ENCODE measurements around the gene MISP. TPM values are rescaled to one million over a fixed set of nuclear protein-coding genes. Genes with fewer than 3 reads are reported as not detected.

Gene MISP
- total and polyA plus RNA-seq, 10 of the 15 experiments (the other 5 are each of a cell fraction or from before 2014, with no cell fraction given) = not detected

DNA sequence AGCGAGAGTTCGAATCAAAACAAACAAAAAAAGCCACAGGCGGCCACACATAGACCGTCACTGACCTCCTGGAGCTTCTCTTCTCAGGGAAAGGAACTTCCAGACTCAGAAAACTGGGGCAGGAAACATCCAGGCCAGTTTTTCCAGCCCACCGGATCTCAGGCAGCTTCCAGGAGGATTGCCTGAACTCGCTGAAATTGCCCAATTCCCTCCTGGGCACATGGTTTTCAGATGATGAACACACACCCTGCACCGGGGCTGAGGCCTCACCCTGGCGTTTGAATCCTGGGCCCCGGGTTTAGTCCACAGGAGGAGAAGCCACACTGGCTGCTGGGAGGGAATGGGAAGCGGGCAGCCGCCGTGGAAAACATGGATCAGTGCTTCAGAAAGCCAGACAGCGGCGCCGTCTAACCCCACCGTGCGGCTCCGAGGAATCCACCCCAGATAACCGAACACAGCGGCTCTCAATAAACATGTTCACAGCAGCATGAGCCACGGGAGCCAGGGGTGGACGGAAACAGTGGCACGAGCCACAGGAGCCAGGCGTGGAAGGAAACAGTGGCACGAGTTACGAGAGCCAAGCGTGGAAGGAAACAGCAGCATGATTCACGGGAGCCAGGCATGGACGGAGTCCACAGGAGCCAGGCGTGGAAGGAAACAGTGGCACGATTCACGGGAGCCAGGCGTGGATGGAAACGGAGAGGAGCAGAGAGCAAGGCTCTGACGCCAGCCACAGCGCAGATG is 28.2 kb downstream of the MISP start (continued):
- TF ChIP-seq, protein P1, sequence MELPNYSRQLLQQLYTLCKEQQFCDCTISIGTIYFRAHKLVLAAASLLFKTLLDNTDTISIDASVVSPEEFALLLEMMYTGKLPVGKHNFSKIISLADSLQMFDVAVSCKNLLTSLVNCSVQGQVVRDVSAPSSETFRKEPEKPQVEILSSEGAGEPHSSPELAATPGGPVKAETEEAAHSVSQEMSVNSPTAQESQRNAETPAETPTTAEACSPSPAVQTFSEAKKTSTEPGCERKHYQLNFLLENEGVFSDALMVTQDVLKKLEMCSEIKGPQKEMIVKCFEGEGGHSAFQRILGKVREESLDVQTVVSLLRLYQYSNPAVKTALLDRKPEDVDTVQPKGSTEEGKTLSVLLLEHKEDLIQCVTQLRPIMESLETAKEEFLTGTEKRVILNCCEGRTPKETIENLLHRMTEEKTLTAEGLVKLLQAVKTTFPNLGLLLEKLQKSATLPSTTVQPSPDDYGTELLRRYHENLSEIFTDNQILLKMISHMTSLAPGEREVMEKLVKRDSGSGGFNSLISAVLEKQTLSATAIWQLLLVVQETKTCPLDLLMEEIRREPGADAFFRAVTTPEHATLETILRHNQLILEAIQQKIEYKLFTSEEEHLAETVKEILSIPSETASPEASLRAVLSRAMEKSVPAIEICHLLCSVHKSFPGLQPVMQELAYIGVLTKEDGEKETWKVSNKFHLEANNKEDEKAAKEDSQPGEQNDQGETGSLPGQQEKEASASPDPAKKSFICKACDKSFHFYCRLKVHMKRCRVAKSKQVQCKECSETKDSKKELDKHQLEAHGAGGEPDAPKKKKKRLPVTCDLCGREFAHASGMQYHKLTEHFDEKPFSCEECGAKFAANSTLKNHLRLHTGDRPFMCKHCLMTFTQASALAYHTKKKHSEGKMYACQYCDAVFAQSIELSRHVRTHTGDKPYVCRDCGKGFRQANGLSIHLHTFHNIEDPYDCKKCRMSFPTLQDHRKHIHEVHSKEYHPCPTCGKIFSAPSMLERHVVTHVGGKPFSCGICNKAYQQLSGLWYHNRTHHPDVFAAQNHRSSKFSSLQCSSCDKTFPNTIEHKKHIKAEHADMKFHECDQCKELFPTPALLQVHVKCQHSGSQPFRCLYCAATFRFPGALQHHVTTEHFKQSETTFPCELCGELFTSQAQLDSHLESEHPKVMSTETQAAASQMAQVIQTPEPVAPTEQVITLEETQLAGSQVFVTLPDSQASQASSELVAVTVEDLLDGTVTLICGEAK (IDR thresholded peaks at IDR 0.05; ENCODE audit: borderline replicate concordance) = no peak

DNA sequence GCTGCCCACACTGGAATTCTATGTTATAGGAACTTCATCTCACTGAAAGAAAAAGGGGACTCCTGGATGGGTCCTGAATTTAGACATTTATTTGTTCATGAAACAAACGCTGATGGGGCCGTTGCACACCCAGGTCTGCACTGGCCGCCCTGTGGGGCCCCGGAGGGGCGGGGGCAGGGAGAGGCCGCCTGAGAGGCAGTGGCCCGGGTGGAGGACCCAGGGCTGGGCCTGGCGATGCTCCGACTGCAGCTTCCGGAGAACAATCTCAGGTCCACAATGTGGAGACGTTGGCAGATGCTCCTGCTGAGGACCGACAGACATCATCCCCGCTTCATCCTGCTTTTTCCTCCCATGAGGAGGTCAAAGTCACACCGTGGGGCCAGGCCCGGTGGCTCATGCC is 30.0 kb downstream of the MISP start:
- no peak overlapping the region for H2AFZ ChIP-seq (ENCODE audit: control insufficient read depth, low read depth, low read length)
- H3K79me2 ChIP-seq (ENCODE audit: control insufficient read depth, insufficient read depth, low read length) = no peaks in the 10 kb centered on the region
- DNase-seq (ENCODE audit: low read depth, low spot score) (no peak), FAIRE-seq (no peak), ATAC-seq (no peak)
- RAD21 ChIA-PET (ENCODE audit: unreplicated experiment) = no interaction called here
- 61% methylated on average over 15 of the region's 15 CpGs for WGBS (ENCODE audit: insufficient coverage, insufficient replicate concordance, low lambda C conversion rate, missing lambda C conversion rate)
- no peak overlapping the region for H3K4me3 ChIP-seq
- H3K27me3 ChIP-seq (replicated peaks in 1 of 2; ENCODE audit: control insufficient read depth in 2 of 2, insufficient read depth in 2 of 2, low read length in 1 of 2) = no peaks in the 10 kb centered on the region
- no peak overlapping the region for H3K27ac ChIP-seq (ENCODE audit: control insufficient read depth, insufficient read depth)
- no peak overlapping the region for H3K4me2 ChIP-seq (ENCODE audit: control insufficient read depth, insufficient read depth)
- no peak for TF ChIP-seq NFYA (IDR thresholded peaks at IDR 0.05; ENCODE audit: borderline replicate concordance, low read depth, low read length)
- TF ChIP-seq KLF5 (IDR thresholded peaks at IDR 0.05; ENCODE audit: partially characterized antibody) = no peak
- TF ChIP-seq POLR2AphosphoS2 (IDR thresholded peaks at IDR 0.05; ENCODE audit: low read depth, low read length) = no peak
- no peak for TF ChIP-seq CBX5 (IDR thresholded peaks at IDR 0.05; ENCODE audit: low read depth)
- TF ChIP-seq TBL1XR1 (IDR thresholded peaks at IDR 0.05; ENCODE audit: low read depth, low read length) = no peak
- no peak for TF ChIP-seq NR2C1 (IDR thresholded peaks at IDR 0.05)
- TF ChIP-seq, protein P1 (IDR thresholded peaks at IDR 0.05; ENCODE audit: borderline replicate concordance) = no peak
- no peak for TF ChIP-seq SMAD1 (IDR thresholded peaks at IDR 0.05; ENCODE audit: low read depth, partially characterized antibody)
- TF ChIP-seq MEF2B (IDR thresholded peaks at IDR 0.05; ENCODE audit: partially characterized antibody, poor library complexity, severe bottlenecking) = no peak
- TF ChIP-seq TCF7 (IDR thresholded peaks at IDR 0.05; ENCODE audit: borderline replicate concordance) = no peak
- no peak for TF ChIP-seq SMARCA5 (IDR thresholded peaks at IDR 0.05)
- H4K20me1 ChIP-seq (ENCODE audit: control insufficient read depth, insufficient read depth) = no peaks in the 10 kb centered on the region
- in situ Hi-C loops (cut with MboI) = no loop called here
- no peaks in the 10 kb centered on the region for H3K4me1 ChIP-seq (ENCODE audit: control insufficient read depth, insufficient read depth, low read length)
- no TSS peak for BruUV-seq (replicated peaks)
- no peak overlapping the region for H3K9ac ChIP-seq (ENCODE audit: control insufficient read depth, insufficient read depth, low read length)
- H3K9me3 ChIP-seq (replicated peaks; ENCODE audit: control insufficient read depth, insufficient read depth, low read length) = no peaks in the 10 kb centered on the region
- SMC1A ChIA-PET (ENCODE audit: uncharacterized antibody, unreplicated experiment) = no interaction called here
- CTCF ChIA-PET = no interaction called here
- POLR2A ChIA-PET = no interaction called here
- H3K36me3 ChIP-seq (ENCODE audit: control insufficient read depth in 2 of 2, insufficient read depth in 2 of 2, low read length in 1 of 2) = no peaks in the 10 kb centered on the region
- intact Hi-C loops (cut with micrococcal nuclease; ENCODE audit: unreplicated experiment) = no loop called here

All from GM12878 (cell line).